ENCODE measurements around the gene NUDT14.

The NUDT14 gene

DNA sequence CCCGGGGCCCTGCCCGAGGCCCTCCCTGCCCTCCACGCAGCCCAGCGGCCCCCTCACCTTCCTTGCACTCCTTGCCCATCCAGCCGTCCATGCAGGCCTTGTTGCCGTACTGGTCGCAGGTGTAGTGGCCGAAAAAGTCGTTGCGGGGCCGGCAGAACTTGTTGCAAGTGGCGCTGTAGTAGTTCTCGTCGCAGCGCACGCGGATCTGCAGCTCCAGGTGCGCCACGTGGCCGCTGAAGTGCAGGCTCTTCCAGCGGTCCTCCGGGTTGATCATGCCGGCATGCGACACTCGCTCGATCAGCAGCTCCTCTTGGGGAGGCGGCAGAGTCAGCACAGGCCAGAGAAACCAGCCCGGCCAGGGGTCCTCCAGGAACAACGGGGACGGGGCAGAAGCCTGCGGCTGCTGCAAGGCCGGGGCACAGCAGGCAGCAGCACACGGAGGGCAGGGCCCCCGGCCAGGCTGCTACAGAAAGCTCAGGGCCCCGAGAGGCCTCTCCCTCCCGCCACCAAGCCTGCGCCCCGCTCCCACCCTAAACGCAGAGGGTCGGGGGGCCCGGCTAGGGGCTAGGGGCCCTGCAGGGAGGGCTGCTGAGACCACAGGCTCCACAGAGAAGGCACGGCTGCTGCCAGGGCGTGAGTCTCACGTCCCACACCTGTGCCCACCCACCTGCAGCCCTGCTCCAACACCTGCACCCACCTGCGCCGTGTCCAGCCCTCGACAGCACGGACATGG is 25.3 kb downstream of the NUDT14 start:
- H3K4me3 ChIP-seq (ENCODE audit: low read depth, low read length) = no peak overlapping the region
- no peak for DNase-seq (ENCODE audit: low read depth)
- no peak for TF ChIP-seq MYC (IDR thresholded peaks at IDR 0.05; ENCODE audit: low read depth, low read length)
- no peak for TF ChIP-seq POLR2A (IDR thresholded peaks at IDR 0.05; ENCODE audit: extremely low read depth, insufficient read length)
- TF ChIP-seq, protein P1, sequence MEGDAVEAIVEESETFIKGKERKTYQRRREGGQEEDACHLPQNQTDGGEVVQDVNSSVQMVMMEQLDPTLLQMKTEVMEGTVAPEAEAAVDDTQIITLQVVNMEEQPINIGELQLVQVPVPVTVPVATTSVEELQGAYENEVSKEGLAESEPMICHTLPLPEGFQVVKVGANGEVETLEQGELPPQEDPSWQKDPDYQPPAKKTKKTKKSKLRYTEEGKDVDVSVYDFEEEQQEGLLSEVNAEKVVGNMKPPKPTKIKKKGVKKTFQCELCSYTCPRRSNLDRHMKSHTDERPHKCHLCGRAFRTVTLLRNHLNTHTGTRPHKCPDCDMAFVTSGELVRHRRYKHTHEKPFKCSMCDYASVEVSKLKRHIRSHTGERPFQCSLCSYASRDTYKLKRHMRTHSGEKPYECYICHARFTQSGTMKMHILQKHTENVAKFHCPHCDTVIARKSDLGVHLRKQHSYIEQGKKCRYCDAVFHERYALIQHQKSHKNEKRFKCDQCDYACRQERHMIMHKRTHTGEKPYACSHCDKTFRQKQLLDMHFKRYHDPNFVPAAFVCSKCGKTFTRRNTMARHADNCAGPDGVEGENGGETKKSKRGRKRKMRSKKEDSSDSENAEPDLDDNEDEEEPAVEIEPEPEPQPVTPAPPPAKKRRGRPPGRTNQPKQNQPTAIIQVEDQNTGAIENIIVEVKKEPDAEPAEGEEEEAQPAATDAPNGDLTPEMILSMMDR (IDR thresholded peaks at IDR 0.05; ENCODE audit: low read depth, low read length) = no peak
- TF ChIP-seq, protein P2, sequence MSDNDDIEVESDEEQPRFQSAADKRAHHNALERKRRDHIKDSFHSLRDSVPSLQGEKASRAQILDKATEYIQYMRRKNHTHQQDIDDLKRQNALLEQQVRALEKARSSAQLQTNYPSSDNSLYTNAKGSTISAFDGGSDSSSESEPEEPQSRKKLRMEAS (IDR thresholded peaks at IDR 0.05; ENCODE audit: low read depth, low read length) = no peak

DNA sequence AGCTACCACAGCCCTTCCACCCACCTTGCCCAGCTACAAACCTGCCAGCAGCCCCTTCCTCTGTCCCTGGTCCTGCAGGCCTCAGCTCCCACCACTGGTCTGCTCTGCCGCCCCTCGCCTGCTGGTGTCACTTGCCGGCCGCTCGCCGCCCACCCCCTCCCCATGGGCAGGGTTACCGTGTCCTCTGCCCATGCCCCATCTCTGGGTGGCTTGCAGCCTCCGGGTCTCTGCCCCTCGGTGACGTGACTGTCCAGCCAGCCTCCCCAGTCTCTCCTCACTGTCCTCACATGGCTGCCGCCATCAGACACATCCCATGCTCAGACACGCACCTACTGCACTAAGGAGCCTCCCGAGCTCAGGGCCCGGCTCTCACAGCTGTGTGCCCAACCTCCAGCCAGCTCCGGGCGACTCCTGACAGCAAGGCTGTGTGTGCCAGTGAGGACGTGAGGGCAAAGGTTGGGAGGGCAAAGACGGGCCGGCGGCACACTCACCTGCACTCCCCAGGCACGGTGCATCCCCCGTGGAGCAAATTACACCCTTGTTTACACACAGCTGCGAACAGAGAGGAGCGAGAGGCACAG is 26.0 kb downstream of the NUDT14 start:
- no peak overlapping the region for H3K4me3 ChIP-seq (ENCODE audit: low read depth, low read length)
- TF ChIP-seq, protein P2 (IDR thresholded peaks at IDR 0.05; ENCODE audit: low read depth, low read length) = no peak
- TF ChIP-seq, protein P1 (IDR thresholded peaks at IDR 0.05; ENCODE audit: low read depth, low read length) = no peak
- TF ChIP-seq MYC (IDR thresholded peaks at IDR 0.05; ENCODE audit: low read depth, low read length) (no peak), POLR2A (IDR thresholded peaks at IDR 0.05; ENCODE audit: extremely low read depth, insufficient read length) (no peak)
- no peak for DNase-seq (ENCODE audit: low read depth)

DNA sequence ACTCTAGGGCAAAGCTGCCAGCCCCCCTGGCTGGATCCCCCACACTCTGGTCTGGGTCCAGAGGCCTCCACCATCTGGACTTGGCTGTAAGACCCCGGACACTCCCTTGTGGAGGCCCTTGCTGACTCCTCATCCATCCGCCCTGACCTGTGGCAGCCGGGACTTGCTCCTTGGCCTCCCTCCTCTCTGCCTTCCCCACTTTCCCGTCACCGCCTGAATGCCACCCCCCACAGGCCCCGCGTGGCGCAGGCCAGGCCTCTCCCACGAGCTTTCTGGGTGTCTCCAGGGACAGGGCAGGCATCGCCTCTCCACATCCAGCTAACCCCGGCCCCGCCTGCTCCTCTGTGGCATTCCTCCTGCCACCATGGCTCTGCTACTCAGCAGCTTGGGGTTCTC is 26.6 kb downstream of the NUDT14 start:
- no peak for TF ChIP-seq MYC (IDR thresholded peaks at IDR 0.05; ENCODE audit: low read depth, low read length)
- TF ChIP-seq POLR2A (IDR thresholded peaks at IDR 0.05; ENCODE audit: extremely low read depth, insufficient read length) = no peak
- TF ChIP-seq, protein P2 (IDR thresholded peaks at IDR 0.05; ENCODE audit: low read depth, low read length) = no peak
- TF ChIP-seq, protein P1 (IDR thresholded peaks at IDR 0.05; ENCODE audit: low read depth, low read length) = no peak
- DNase-seq (ENCODE audit: low read depth) = no peak
- no peak overlapping the region for H3K4me3 ChIP-seq (ENCODE audit: low read depth, low read length)

DNA sequence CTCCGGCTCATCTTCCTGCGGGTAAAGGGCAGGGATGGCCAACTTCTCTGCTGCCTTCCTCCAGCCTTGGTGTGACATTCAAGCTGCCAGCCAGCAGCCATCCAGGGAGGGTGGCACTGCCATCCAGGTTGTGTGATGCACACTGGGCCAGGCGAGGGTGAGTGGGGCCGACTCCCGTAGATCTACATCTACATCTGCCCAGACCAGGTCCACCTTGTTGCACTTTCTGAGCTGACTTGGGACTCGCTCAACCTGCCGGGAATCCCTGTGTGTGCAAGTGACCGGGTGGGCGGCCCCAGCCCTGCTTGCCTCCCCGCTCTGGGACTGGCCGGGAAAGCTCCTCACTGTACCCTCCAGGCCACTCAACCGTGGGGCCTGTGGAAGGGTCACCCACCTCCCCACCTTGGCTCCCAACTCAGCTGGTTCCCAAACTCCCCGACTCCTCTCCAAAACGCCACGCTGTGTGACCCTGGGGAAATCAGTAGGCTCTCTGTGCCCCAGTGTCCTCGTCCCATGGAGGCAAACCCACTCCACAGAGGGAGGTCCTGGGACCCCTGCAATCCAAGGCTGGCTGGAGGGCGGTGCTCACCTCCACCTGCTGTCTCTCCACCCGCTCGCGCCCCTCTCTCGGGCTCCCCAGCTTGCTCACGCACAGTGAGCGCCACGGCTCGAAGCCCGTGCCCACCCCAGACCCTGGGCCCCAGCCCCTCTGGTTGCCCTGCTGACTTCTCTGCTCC is 27.2 kb downstream of the NUDT14 start:
- DNase-seq (ENCODE audit: low read depth) = no peak
- no peak overlapping the region for H3K4me3 ChIP-seq (ENCODE audit: low read depth, low read length)
- TF ChIP-seq, protein P2 (IDR thresholded peaks at IDR 0.05; ENCODE audit: low read depth, low read length) = no peak
- TF ChIP-seq POLR2A (IDR thresholded peaks at IDR 0.05; ENCODE audit: extremely low read depth, insufficient read length) = no peak
- TF ChIP-seq MYC (IDR thresholded peaks at IDR 0.05; ENCODE audit: low read depth, low read length) = no peak
- TF ChIP-seq, protein P1 (IDR thresholded peaks at IDR 0.05; ENCODE audit: low read depth, low read length) = no peak

DNA sequence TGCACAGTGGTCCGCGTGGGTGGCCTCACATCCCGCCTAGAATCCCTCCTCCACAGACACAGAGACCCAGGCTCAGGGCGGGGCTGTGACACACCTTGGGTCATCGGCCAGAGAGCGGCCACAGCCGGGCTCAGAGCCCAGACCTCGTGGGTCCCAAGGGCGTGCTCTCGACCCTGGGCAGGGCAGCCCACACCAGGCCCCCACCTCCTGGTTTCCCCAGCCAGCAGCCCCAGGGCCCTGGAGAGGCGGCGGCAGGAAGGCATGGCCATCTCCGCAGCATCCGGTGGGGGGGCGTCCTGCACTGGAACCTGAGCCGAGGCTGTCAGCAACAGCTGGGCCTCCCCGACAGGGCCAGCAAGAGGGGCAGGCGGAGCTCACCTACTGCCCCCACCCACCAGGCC is 27.8 kb downstream of the NUDT14 start:
- TF ChIP-seq, protein P2 (IDR thresholded peaks at IDR 0.05; ENCODE audit: low read depth, low read length) = no peak
- TF ChIP-seq, protein P1 (IDR thresholded peaks at IDR 0.05; ENCODE audit: low read depth, low read length) = no peak
- TF ChIP-seq MYC (IDR thresholded peaks at IDR 0.05; ENCODE audit: low read depth, low read length) (no peak), POLR2A (IDR thresholded peaks at IDR 0.05; ENCODE audit: extremely low read depth, insufficient read length) (no peak)
- DNase-seq (ENCODE audit: low read depth) = peak; percentile 36
- no peak overlapping the region for H3K4me3 ChIP-seq (ENCODE audit: low read depth, low read length)

Measured in NB4 (cell line).